ENCODE data around the gene NFIX. TPM values are rescaled to one million over a fixed set of nuclear protein-coding genes. Genes with fewer than 3 reads are reported as not detected.

NFIX gene
- total and polyA plus RNA-seq, 2 donors (not counting 1 experiment from before 2014, with no cell fraction given) = 0.69 to 5.6 TPM

GRCh38 chr19:13029893-13030292 lies 34.6 kb downstream of the NFIX start:
- intact Hi-C loops (cut with micrococcal nuclease) = loop anchor here (5.0 kb wide), 1 partner anchor 62 kb away; no protein-coding TSS in a partner anchor
- Histone ChIP-seq H3K79me2 (ENCODE audit: control insufficient read depth, insufficient read depth, low read length) (no peaks in the 10 kb centered on the region), H2AFZ (ENCODE audit: insufficient read depth, low read depth, low read length, poor library complexity, severe bottlenecking) (no peak overlapping the region), H3K36me3 (replicated peaks in 1 of 2; ENCODE audit: control extremely low read depth in 1 of 2, control insufficient read depth in 1 of 2, extremely low read depth in 1 of 2, insufficient read depth in 2 of 2, low read length in 1 of 2) (no peaks in the 10 kb centered on the region), H3K4me2 (replicated peaks; ENCODE audit: low read depth, low read length, poor library complexity, severe bottlenecking) (no peak overlapping the region), H3K27ac (ENCODE audit: low read length in 2 of 2) (no peak overlapping the region), H3K4me1 (ENCODE audit: control insufficient read depth in 2 of 2, insufficient read depth in 2 of 2, low read length in 2 of 2) (peaks cover 0 to under 1% of the 10 kb centered on the region in 2 donors), H3K27me3 (replicated peaks in 1 of 4; ENCODE audit: control extremely low read depth in 1 of 4, control insufficient read depth in 3 of 4, insufficient read depth in 4 of 4, low read length in 3 of 4) (peaks cover 0 to 4% (median 2%) of the 10 kb centered on the region in 4 experiments), H3K9me3 (ENCODE audit: control extremely low read depth in 1 of 3, control insufficient read depth in 2 of 3, insufficient read depth in 1 of 3, low read length in 2 of 3) (no peaks in the 10 kb centered on the region), H3K4me3 (ENCODE audit: control extremely low read depth in 1 of 5, extremely low read depth in 1 of 5, insufficient read depth in 1 of 5, low read depth in 2 of 5, low read length in 4 of 5) (no peak overlapping the region), H3K9ac (ENCODE audit: low read length) (no peak overlapping the region), H4K20me1 (ENCODE audit: control insufficient read depth, insufficient read depth, low read length, poor library complexity, severe bottlenecking) (no peaks in the 10 kb centered on the region)
- Mint-ChIP-seq H3K4me1 (peaks cover 8% of the 10 kb centered on the region), H3K27me3 (peaks cover 43% of the 10 kb centered on the region), H3K9me3 (ENCODE audit: insufficient read depth) (no peaks in the 10 kb centered on the region), H3K4me3 (no peak overlapping the region), H3K27ac (no peak overlapping the region)
- WGBS (ENCODE audit: insufficient coverage) = 86% methylated on average over 7 of the region's 10 CpGs
- ChIA-PET CTCF (interaction anchor here (0.7 to 4.7 kb wide), 8 partner anchors 11 to 65 kb away, joined by 3 to 27 read pairs (median 5); no protein-coding TSS in a partner anchor), POLR2A (no interaction called here)
- TF ChIP-seq, protein P1, sequence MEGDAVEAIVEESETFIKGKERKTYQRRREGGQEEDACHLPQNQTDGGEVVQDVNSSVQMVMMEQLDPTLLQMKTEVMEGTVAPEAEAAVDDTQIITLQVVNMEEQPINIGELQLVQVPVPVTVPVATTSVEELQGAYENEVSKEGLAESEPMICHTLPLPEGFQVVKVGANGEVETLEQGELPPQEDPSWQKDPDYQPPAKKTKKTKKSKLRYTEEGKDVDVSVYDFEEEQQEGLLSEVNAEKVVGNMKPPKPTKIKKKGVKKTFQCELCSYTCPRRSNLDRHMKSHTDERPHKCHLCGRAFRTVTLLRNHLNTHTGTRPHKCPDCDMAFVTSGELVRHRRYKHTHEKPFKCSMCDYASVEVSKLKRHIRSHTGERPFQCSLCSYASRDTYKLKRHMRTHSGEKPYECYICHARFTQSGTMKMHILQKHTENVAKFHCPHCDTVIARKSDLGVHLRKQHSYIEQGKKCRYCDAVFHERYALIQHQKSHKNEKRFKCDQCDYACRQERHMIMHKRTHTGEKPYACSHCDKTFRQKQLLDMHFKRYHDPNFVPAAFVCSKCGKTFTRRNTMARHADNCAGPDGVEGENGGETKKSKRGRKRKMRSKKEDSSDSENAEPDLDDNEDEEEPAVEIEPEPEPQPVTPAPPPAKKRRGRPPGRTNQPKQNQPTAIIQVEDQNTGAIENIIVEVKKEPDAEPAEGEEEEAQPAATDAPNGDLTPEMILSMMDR (IDR thresholded peaks at IDR 0.05) = peak; percentile 30
- no peak for TF ChIP-seq EZH2 (IDR thresholded peaks at IDR 0.05; ENCODE audit: borderline replicate concordance, insufficient read depth, low read depth, low read length, poor library complexity, severe bottlenecking)
- DNase-seq = peak; percentile 19
- ATAC-seq (ENCODE audit: low read depth) = no peak

- 94% methylated on average over 8 of the region's 12 CpGs for WGBS (ENCODE audit: insufficient coverage)
- peaks cover 0 to 7% (median 4%) of the 10 kb centered on the region in 4 experiments for H3K27me3 ChIP-seq (replicated peaks in 1 of 4; ENCODE audit: control extremely low read depth in 1 of 4, control insufficient read depth in 3 of 4, insufficient read depth in 4 of 4, low read length in 3 of 4)
- ATAC-seq (ENCODE audit: low read depth) (no peak), DNase-seq (no peak)
- no peak overlapping the region for H3K4me3 ChIP-seq (ENCODE audit: control extremely low read depth in 1 of 5, extremely low read depth in 1 of 5, insufficient read depth in 1 of 5, low read depth in 2 of 5, low read length in 4 of 5)
- H3K27ac ChIP-seq (ENCODE audit: low read length in 2 of 2) = no peak overlapping the region
- Mint-ChIP-seq H3K9me3 (ENCODE audit: insufficient read depth) (no peaks in the 10 kb centered on the region), H3K4me3 (no peak overlapping the region), H3K4me1 (peaks cover 1% of the 10 kb centered on the region), H3K27ac (no peak overlapping the region), H3K27me3 (peaks cover 23% of the 10 kb centered on the region)
- no peak overlapping the region for H3K4me2 ChIP-seq (replicated peaks; ENCODE audit: low read depth, low read length, poor library complexity, severe bottlenecking)
- no peaks in the 10 kb centered on the region for H3K9me3 ChIP-seq (ENCODE audit: control extremely low read depth in 1 of 3, control insufficient read depth in 2 of 3, insufficient read depth in 1 of 3, low read length in 2 of 3)
- H3K4me1 ChIP-seq (ENCODE audit: control insufficient read depth in 2 of 2, insufficient read depth in 2 of 2, low read length in 2 of 2) = no peaks in the 10 kb centered on the region
- no peaks in the 10 kb centered on the region for H3K79me2 ChIP-seq (ENCODE audit: control insufficient read depth, insufficient read depth, low read length)
- ChIA-PET POLR2A (no interaction called here), CTCF (interaction anchor here (0.8 to 3.6 kb wide), 7 partner anchors 9 to 62 kb away, joined by 3 to 25 read pairs (median 4); no protein-coding TSS in a partner anchor)
- no peaks in the 10 kb centered on the region for H4K20me1 ChIP-seq (ENCODE audit: control insufficient read depth, insufficient read depth, low read length, poor library complexity, severe bottlenecking)
- H2AFZ ChIP-seq (ENCODE audit: insufficient read depth, low read depth, low read length, poor library complexity, severe bottlenecking) = no peak overlapping the region
- TF ChIP-seq, protein P1 (IDR thresholded peaks at IDR 0.05) = no peak
- intact Hi-C loops (cut with micrococcal nuclease) = loop anchor here (5.0 kb wide), 1 partner anchor 60 kb away; no protein-coding TSS in a partner anchor
- H3K9ac ChIP-seq (ENCODE audit: low read length) = no peak overlapping the region
- no peaks in the 10 kb centered on the region for H3K36me3 ChIP-seq (replicated peaks in 1 of 2; ENCODE audit: control extremely low read depth in 1 of 2, control insufficient read depth in 1 of 2, extremely low read depth in 1 of 2, insufficient read depth in 2 of 2, low read length in 1 of 2)
Observed at GRCh38 chr19:13031917-13032623, 36.8 kb downstream of the NFIX start.
